ENCODE measurements around the gene CRTAP.
"Not testable (repeated sequence)": the region's sequence is repeated elsewhere in the genome, so short reads cannot be mapped to it uniquely, and the experiment has no call there.

CRTAP gene

GRCh38 chr3:33099701-33100100 is 14.1 kb upstream of the CRTAP start:
- no peak for DNase-seq

- DNase-seq = no peak
Measured at GRCh38 chr3:33100229-33100628, 13.6 kb upstream of the CRTAP start.

- no peak for DNase-seq
Measured at GRCh38 chr3:33103034-33103433, 10.8 kb upstream of the CRTAP start.

GRCh38 chr3:33103480-33103879 is 10.3 kb upstream of the CRTAP start:
- no peak for DNase-seq

GRCh38 chr3:33104803-33105202 is 9.0 kb upstream of the CRTAP start:
- DNase-seq = no peak

GRCh38 chr3:33105341-33105948 is 8.4 kb upstream of the CRTAP start:
- no peak for DNase-seq

GRCh38 chr3:33106854-33107253 is 7.0 kb upstream of the CRTAP start:
- DNase-seq = not testable (repeated sequence)

- no peak for DNase-seq
Measured at GRCh38 chr3:33111581-33111980, 2.2 kb upstream of the CRTAP start.

- DNase-seq = no peak
Measured at GRCh38 chr3:33114622-33115023, 809 bp downstream of the CRTAP start.

GRCh38 chr3:33115024-33115768 is 1.4 kb downstream of the CRTAP start:
- DNase-seq = peak in 48 of 56 donors; percentile 5 to 79 (median 42)

- DNase-seq = no peak
Measured at GRCh38 chr3:33117461-33117860, 3.6 kb downstream of the CRTAP start.

- no peak for DNase-seq
Measured at GRCh38 chr3:33119891-33120290, 6.1 kb downstream of the CRTAP start.

GRCh38 chr3:33122991-33123390 is 9.2 kb downstream of the CRTAP start:
- DNase-seq = no peak

GRCh38 chr3:33124638-33125037 is 10.8 kb downstream of the CRTAP start:
- no peak for DNase-seq

GRCh38 chr3:33125840-33126239 is 12.0 kb downstream of the CRTAP start:
- no peak for DNase-seq

GRCh38 chr3:33128706-33129105 is 14.9 kb downstream of the CRTAP start:
- DNase-seq = no peak

- no peak for DNase-seq
Measured at GRCh38 chr3:33130144-33130543, 16.3 kb downstream of the CRTAP start.

GRCh38 chr3:33131331-33132018 is 17.7 kb downstream of the CRTAP start:
- peak in 28 of 56 donors; percentile 8 to 80 (median 29) for DNase-seq

GRCh38 chr3:33132019-33132360 is 18.2 kb downstream of the CRTAP start:
- DNase-seq = no peak

GRCh38 chr3:33134026-33134625 is 20.3 kb downstream of the CRTAP start:
- DNase-seq = no peak

- DNase-seq = no peak
Measured at GRCh38 chr3:33137691-33138090, 23.9 kb downstream of the CRTAP start.

GRCh38 chr3:33139006-33139623 is 25.3 kb downstream of the CRTAP start:
- DNase-seq = not testable (repeated sequence)
